GM23338 (cell line): ENCODE measurements around the gene SASH1. TPM values are rescaled to one million over a fixed set of nuclear protein-coding genes. Genes with fewer than 3 reads are reported as not detected.

Experiments
- ATAC-seq: fragments of 200-7000 bp; cut with Tn5 transposase; 3 replicates; pipeline ENCODE4 v1.9.1; 2020
- DNase-seq: peaks from one replicate; pipeline ENCODE4 v3.0.0-alpha.2; 2015; ENCODE audit warnings: low spot score
- H2AFZ ChIP-seq: fragments of 200-600 bp; sonication (generic); 2 replicates; pipeline ENCODE4 v1.8.0; 2016; ENCODE audit warnings: antibody characterized with exemption, mild to moderate bottlenecking, moderate library complexity
- H3F3A ChIP-seq: fragments of 200-600 bp; sonication (generic); replicated peaks from 2 replicates; pipeline ENCODE4 v1.8.0; 2017; ENCODE audit warnings: antibody characterized with exemption, mixed run types, low read depth
- H3K27ac ChIP-seq: fragments of 200-600 bp; sonication (generic); 2 replicates; pipeline ENCODE4 v1.6.1; 2016; ENCODE audit warnings: low read depth
- H3K27me3 ChIP-seq: fragments of 200-600 bp; sonication (generic); 2 replicates; pipeline ENCODE4 v1.8.0; 2016; ENCODE audit warnings: mild to moderate bottlenecking, mixed run types, moderate library complexity; ENCODE audit not compliant: insufficient read depth
- H3K36me3 ChIP-seq: fragments of 200-600 bp; sonication (generic); 2 replicates; pipeline ENCODE4 v1.8.0; 2016; ENCODE audit warnings: mild to moderate bottlenecking; ENCODE audit not compliant: insufficient read depth
- H3K4me1 ChIP-seq: fragments of 200-600 bp; sonication (generic); 2 replicates; pipeline ENCODE4 v1.8.0; 2016; ENCODE audit warnings: mild to moderate bottlenecking, moderate library complexity; ENCODE audit not compliant: insufficient read depth
- H3K4me2 ChIP-seq: fragments of 200-600 bp; sonication (generic); 2 replicates; pipeline ENCODE4 v1.7.1; 2017; ENCODE audit warnings: mixed run types
- H3K4me3 ChIP-seq: fragments of 200-600 bp; sonication (generic); 2 replicates; pipeline ENCODE4 v1.6.1; 2016; ENCODE audit warnings: mixed run types
- H3K79me2 ChIP-seq: fragments of 200-600 bp; sonication (generic); replicated peaks from 2 replicates; pipeline ENCODE4 v1.8.0; 2017; ENCODE audit warnings: mild to moderate bottlenecking; ENCODE audit not compliant: insufficient read depth
- H3K9me2 ChIP-seq: fragments of 200-600 bp; sonication (generic); 2 replicates; pipeline ENCODE4 v1.8.0; 2017; ENCODE audit not compliant: insufficient read depth
- H4K20me1 ChIP-seq: fragments of 200-600 bp; sonication (generic); replicated peaks from 2 replicates; pipeline ENCODE4 v1.8.0; 2017; ENCODE audit warnings: mild to moderate bottlenecking; ENCODE audit not compliant: insufficient read depth
- H3K27ac Mint-ChIP-seq: 2 replicates; pipeline ENCODE4 v1.8.0; 2020; ENCODE audit warnings: inconsistent platforms, mild to moderate bottlenecking, moderate library complexity, mixed read lengths
- H3K27me3 Mint-ChIP-seq: 3 replicates; pipeline ENCODE4 v1.8.0; 2022; ENCODE audit warnings: low read depth, mild to moderate bottlenecking, moderate library complexity, mixed read lengths, inconsistent platforms; ENCODE audit not compliant: insufficient read depth, poor library complexity
- H3K36me3 Mint-ChIP-seq: 3 replicates; pipeline ENCODE4 v1.8.0; 2021; ENCODE audit warnings: low read depth, mild to moderate bottlenecking, inconsistent platforms, moderate library complexity, mixed read lengths
- H3K4me1 Mint-ChIP-seq: 3 replicates; pipeline ENCODE4 v1.8.0; 2020; ENCODE audit warnings: mild to moderate bottlenecking, inconsistent platforms, mixed read lengths
- H3K4me3 Mint-ChIP-seq: 3 replicates; pipeline ENCODE4 v1.8.0; 2021; ENCODE audit warnings: moderate library complexity, mild to moderate bottlenecking, inconsistent platforms, mixed read lengths
- H3K9me3 Mint-ChIP-seq: 3 replicates; pipeline ENCODE4 v1.8.0; 2020; ENCODE audit warnings: moderate library complexity, mild to moderate bottlenecking, inconsistent platforms, mixed read lengths
- EZH2phosphoT487 ChIP-seq: fragments of 200-600 bp; sonication (generic); IDR thresholded peaks from one replicate; pipeline ENCODE4 v1.8.1; 2018; ENCODE audit warnings: antibody characterized with exemption; ENCODE audit not compliant: unreplicated experiment
- JUNB ChIP-seq: IDR thresholded peaks from one replicate; pipeline ENCODE4 v1.6.1; 2016; ENCODE audit warnings: antibody characterized with exemption; ENCODE audit not compliant: unreplicated experiment
- NANOG ChIP-seq: IDR thresholded peaks from 2 replicates; pipeline ENCODE4 v1.6.1; 2016; ENCODE audit warnings: antibody characterized with exemption, borderline replicate concordance
- ZNF331 ChIP-seq: fragments of 250-450 bp; sonication (Bioruptor Pico); IDR thresholded peaks from 2 replicates; pipeline ENCODE4 v1.5.0; 2020; ENCODE audit warnings: low read depth, mild to moderate bottlenecking, moderate library complexity
- polyA plus RNA-seq: library from polyadenylated mRNA; unstranded; fragments of >200 nt; fragmentation: Nextera tagmentation; extraction: Ambion mirVana; gene quantifications from 2 replicates; pipeline ENCODE4 v1.2.1, GENCODE V29; 2016
- total RNA-seq: library from RNA; depleted of rRNA; stranded (reverse); fragments of >200 nt; shearing (Covaris generic); gene quantifications from 2 replicates; pipeline ENCODE4 v1.2.3, GENCODE V29; 2014
- TF ChIP-seq, protein P1 (sequence below): fragments of 250-450 bp; sonication (Bioruptor Pico); IDR thresholded peaks from 2 replicates; pipeline ENCODE4 v1.5.0; 2020; ENCODE audit warnings: mild to moderate bottlenecking, moderate library complexity
- TF ChIP-seq, protein P2 (sequence below): IDR thresholded peaks from 2 replicates; pipeline ENCODE4 v1.6.1; 2016; ENCODE audit warnings: antibody characterized with exemption

Gene SASH1
- total and polyA plus RNA-seq, 2 experiments from 2014 or later, result 8.2 to 30.2 TPM

DNA sequence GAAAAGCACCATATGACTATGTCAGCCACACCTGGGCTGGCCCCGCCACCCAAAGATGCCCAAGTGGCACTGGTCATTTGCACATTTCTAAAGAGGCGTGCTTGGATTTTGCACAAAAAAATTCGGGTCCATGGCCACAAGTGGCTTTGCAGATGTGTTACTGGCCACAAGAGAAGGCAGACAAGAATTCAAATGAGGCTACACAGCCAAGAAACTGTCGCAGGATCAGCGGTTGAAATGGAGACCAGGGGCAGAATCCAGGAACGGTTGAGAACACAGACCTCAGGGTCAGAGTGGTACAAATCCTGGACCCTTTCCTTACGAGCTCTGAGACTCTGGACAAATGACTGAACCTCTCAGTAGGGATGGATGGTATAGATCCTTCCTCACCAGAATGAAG, 48.6 kb upstream of the SASH1 start:
- H3K9me3 Mint-ChIP-seq, result no peaks in the 10 kb centered on the region
- ATAC-seq (no peak), DNase-seq (no peak)
- H3K4me1 ChIP-seq, result no peaks in the 10 kb centered on the region
- H2AFZ ChIP-seq, result no peak overlapping the region
- H3K27ac Mint-ChIP-seq, result no peak overlapping the region
- no peaks in the 10 kb centered on the region for H3K27me3 ChIP-seq
- H3K4me2 ChIP-seq, result no peak overlapping the region
- TF ChIP-seq ZNF331 (CRISPR knock-in tag) (no peak), JUNB (no peak), EZH2phosphoT487 (no peak), NANOG (no peak)
- TF ChIP-seq, protein P1, sequence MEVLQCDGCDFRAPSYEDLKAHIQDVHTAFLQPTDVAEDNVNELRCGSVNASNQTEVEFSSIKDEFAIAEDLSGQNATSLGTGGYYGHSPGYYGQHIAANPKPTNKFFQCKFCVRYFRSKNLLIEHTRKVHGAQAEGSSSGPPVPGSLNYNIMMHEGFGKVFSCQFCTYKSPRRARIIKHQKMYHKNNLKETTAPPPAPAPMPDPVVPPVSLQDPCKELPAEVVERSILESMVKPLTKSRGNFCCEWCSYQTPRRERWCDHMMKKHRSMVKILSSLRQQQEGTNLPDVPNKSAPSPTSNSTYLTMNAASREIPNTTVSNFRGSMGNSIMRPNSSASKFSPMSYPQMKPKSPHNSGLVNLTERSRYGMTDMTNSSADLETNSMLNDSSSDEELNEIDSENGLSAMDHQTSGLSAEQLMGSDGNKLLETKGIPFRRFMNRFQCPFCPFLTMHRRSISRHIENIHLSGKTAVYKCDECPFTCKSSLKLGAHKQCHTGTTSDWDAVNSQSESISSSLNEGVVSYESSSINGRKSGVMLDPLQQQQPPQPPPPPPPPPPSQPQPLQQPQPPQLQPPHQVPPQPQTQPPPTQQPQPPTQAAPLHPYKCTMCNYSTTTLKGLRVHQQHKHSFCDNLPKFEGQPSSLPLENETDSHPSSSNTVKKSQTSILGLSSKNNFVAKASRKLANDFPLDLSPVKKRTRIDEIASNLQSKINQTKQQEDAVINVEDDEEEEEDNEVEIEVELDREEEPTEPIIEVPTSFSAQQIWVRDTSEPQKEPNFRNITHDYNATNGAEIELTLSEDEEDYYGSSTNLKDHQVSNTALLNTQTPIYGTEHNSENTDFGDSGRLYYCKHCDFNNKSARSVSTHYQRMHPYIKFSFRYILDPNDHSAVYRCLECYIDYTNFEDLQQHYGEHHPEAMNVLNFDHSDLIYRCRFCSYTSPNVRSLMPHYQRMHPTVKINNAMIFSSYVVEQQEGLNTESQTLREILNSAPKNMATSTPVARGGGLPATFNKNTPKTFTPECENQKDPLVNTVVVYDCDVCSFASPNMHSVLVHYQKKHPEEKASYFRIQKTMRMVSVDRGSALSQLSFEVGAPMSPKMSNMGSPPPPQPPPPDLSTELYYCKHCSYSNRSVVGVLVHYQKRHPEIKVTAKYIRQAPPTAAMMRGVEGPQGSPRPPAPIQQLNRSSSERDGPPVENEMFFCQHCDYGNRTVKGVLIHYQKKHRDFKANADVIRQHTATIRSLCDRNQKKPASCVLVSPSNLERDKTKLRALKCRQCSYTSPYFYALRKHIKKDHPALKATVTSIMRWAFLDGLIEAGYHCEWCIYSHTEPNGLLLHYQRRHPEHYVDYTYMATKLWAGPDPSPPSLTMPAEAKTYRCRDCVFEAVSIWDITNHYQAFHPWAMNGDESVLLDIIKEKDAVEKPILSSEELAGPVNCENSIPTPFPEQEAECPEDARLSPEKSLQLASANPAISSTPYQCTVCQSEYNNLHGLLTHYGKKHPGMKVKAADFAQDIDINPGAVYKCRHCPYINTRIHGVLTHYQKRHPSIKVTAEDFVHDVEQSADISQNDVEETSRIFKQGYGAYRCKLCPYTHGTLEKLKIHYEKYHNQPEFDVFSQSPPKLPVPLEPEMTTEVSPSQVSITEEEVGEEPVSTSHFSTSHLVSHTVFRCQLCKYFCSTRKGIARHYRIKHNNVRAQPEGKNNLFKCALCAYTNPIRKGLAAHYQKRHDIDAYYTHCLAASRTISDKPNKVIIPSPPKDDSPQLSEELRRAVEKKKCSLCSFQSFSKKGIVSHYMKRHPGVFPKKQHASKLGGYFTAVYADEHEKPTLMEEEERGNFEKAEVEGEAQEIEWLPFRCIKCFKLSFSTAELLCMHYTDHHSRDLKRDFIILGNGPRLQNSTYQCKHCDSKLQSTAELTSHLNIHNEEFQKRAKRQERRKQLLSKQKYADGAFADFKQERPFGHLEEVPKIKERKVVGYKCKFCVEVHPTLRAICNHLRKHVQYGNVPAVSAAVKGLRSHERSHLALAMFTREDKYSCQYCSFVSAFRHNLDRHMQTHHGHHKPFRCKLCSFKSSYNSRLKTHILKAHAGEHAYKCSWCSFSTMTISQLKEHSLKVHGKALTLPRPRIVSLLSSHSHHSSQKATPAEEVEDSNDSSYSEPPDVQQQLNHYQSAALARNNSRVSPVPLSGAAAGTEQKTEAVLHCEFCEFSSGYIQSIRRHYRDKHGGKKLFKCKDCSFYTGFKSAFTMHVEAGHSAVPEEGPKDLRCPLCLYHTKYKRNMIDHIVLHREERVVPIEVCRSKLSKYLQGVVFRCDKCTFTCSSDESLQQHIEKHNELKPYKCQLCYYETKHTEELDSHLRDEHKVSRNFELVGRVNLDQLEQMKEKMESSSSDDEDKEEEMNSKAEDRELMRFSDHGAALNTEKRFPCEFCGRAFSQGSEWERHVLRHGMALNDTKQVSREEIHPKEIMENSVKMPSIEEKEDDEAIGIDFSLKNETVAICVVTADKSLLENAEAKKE (CRISPR knock-in tag), result no peak
- TF ChIP-seq, protein P2, sequence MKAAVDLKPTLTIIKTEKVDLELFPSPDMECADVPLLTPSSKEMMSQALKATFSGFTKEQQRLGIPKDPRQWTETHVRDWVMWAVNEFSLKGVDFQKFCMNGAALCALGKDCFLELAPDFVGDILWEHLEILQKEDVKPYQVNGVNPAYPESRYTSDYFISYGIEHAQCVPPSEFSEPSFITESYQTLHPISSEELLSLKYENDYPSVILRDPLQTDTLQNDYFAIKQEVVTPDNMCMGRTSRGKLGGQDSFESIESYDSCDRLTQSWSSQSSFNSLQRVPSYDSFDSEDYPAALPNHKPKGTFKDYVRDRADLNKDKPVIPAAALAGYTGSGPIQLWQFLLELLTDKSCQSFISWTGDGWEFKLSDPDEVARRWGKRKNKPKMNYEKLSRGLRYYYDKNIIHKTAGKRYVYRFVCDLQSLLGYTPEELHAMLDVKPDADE, result no peak
- no peaks in the 10 kb centered on the region for H3F3A ChIP-seq
- no peaks in the 10 kb centered on the region for H3K36me3 Mint-ChIP-seq
- H3K9me2 ChIP-seq, result no peaks in the 10 kb centered on the region
- peaks cover 8% of the 10 kb centered on the region for H3K4me1 Mint-ChIP-seq
- peaks cover 9% of the 10 kb centered on the region for H3K27me3 Mint-ChIP-seq
- H3K79me2 ChIP-seq, result no peaks in the 10 kb centered on the region
- H3K36me3 ChIP-seq, result no peaks in the 10 kb centered on the region
- H3K4me3 ChIP-seq, result no peak overlapping the region
- H3K27ac ChIP-seq, result no peak overlapping the region
- no peaks in the 10 kb centered on the region for H4K20me1 ChIP-seq
- no peak overlapping the region for H3K4me3 Mint-ChIP-seq
